A549 (cell line): ENCODE measurements around the gene MAGEF1. TPM values are rescaled to one million over a fixed set of nuclear protein-coding genes. Genes with fewer than 3 reads are reported as not detected.

Source experiments
- ATAC-seq, 2 experiments: fragments of 200-7000 bp in 1 of 2; fragments of >200 bp in 1 of 2; cut with Nextera tagmentation in 1 of 2; cut with Tn5 transposase in 1 of 2; 3 replicates each; pipeline versions ENCODE4 v1.8.0 to v1.9.1; 2018 to 2020; ENCODE audit warnings: mild to moderate bottlenecking in 1 of 2, moderate library complexity in 1 of 2
- CTCF ChIA-PET: fragments of 300-600 bp; sonication (Branson Sonifier 250); formaldehyde crosslinking; extraction: SDS; loops from one replicate; lab custom pipeline; 2021; ENCODE audit warnings: antibody characterized with exemption, inconsistent platforms; lab: Yijun Ruan, JAX
- POLR2A ChIA-PET: fragments of 350-600 bp; formaldehyde crosslinking; extraction: SDS; loops from one replicate; lab custom pipeline; 2021; ENCODE audit warnings: antibody characterized with exemption, inconsistent platforms; lab: Yijun Ruan, JAX
- DNase-seq, 2 experiments: peaks; one replicate each; pipeline versions ENCODE4 v3.0.0 to v3.0.0-alpha.2; 2011 to 2016; ENCODE audit warnings: low read depth in 1 of 2, low spot score in 1 of 2
- FAIRE-seq: peaks from 2 replicates; lab custom pipeline; 2011; peaks lifted over from hg19 to GRCh38; lab: Jason Lieb, UNC
- H3K27ac ChIP-seq, 2 experiments: fragments of >200 bp; sonication (Bioruptor Twin); formaldehyde crosslinking; 3 replicates each; pipeline ENCODE4 v1.5.1; 2016 to 2017
- H3K4me1 ChIP-seq: fragments of >200 bp; sonication (Bioruptor Twin); formaldehyde crosslinking; 3 replicates; pipeline ENCODE4 v1.6.1; 2016
- H3K4me2 ChIP-seq: fragments of >200 bp; sonication (Bioruptor Twin); formaldehyde crosslinking; 3 replicates; pipeline ENCODE4 v1.6.1; 2016
- H3K4me3 ChIP-seq: fragments of >200 bp; sonication (Bioruptor Twin); formaldehyde crosslinking; 3 replicates; pipeline ENCODE4 v1.5.1; 2016
- H3K9me3 ChIP-seq: fragments of >200 bp; sonication (Bioruptor Twin); formaldehyde crosslinking; 3 replicates; pipeline ENCODE4 v1.6.1; 2016
- BHLHE40 ChIP-seq: IDR thresholded peaks from 2 replicates; pipeline ENCODE4 v1.6.1; 2012; ENCODE audit warnings: low read depth, low read length, inconsistent platforms
- CHD2 ChIP-seq: fragments of 150-350 bp; IDR thresholded peaks from 2 replicates; pipeline ENCODE4 v1.6.1; 2014; ENCODE audit warnings: low read length; ENCODE audit not compliant: partially characterized antibody
- EP300 ChIP-seq, 2 experiments: fragments of >200 bp; sonication (Bioruptor Twin); formaldehyde crosslinking; IDR thresholded peaks; 2 replicates in 1 of 2; 3 replicates in 1 of 2; pipeline ENCODE4 v1.6.1; 2016 to 2017
- HEYL ChIP-seq: fragments of 250-450 bp; sonication (Bioruptor Pico); IDR thresholded peaks from 2 replicates; pipeline ENCODE4 v1.8.0; 2021; ENCODE audit warnings: mild to moderate bottlenecking, moderate library complexity
- HOXB13 ChIP-seq: fragments of 250-450 bp; sonication (Bioruptor Pico); IDR thresholded peaks from 2 replicates; pipeline ENCODE4 v1.5.0; 2020; ENCODE audit warnings: low read depth, mild to moderate bottlenecking, moderate library complexity
- HOXB5 ChIP-seq: fragments of 250-450 bp; sonication (Bioruptor Pico); IDR thresholded peaks from 2 replicates; pipeline ENCODE4 v1.5.0; 2020; ENCODE audit warnings: mild to moderate bottlenecking, moderate library complexity
- KDM1A ChIP-seq: fragments of 200-600 bp; sonication (generic); IDR thresholded peaks from 2 replicates; pipeline ENCODE4 v1.6.1; 2016; ENCODE audit warnings: low read depth, mild to moderate bottlenecking
- MAFK ChIP-seq: fragments of 450-650 bp; IDR thresholded peaks from 2 replicates; pipeline ENCODE4 v1.6.1; 2014; ENCODE audit not compliant: partially characterized antibody
- MAZ ChIP-seq: fragments of 150-350 bp; IDR thresholded peaks from 2 replicates; pipeline ENCODE4 v1.6.1; 2014; ENCODE audit warnings: antibody characterized with exemption, low read depth, low read length, borderline replicate concordance
- MYC ChIP-seq: IDR thresholded peaks from 2 replicates; pipeline ENCODE4 v1.6.1; 2012; ENCODE audit warnings: mild to moderate bottlenecking, inconsistent platforms, low read length, improper control_type of control experiment, borderline replicate concordance
- NFE2L2 ChIP-seq: fragments of 150-350 bp; conservative IDR thresholded peaks from 2 replicates; pipeline ENCODE4 v1.6.1; 2014; ENCODE audit warnings: low read length
- NR3C1 ChIP-seq: fragments of >200 bp; sonication (Bioruptor Twin); formaldehyde crosslinking; IDR thresholded peaks from 3 replicates; pipeline ENCODE4 v1.6.1; 2017
- RFX5 ChIP-seq: fragments of 450-650 bp; IDR thresholded peaks from 2 replicates; pipeline ENCODE4 v1.7.1; 2014; ENCODE audit warnings: antibody characterized with exemption, mild to moderate bottlenecking, moderate library complexity
- TFCP2L1 ChIP-seq: fragments of 250-450 bp; sonication (Bioruptor Pico); IDR thresholded peaks from 2 replicates; pipeline ENCODE4 v1.5.0; 2021; ENCODE audit warnings: mild to moderate bottlenecking
- ZC3H11A ChIP-seq: fragments of 450-650 bp; IDR thresholded peaks from 2 replicates; pipeline ENCODE4 v1.6.1; 2014; ENCODE audit warnings: antibody characterized with exemption, mild to moderate bottlenecking
- ZNF302 ChIP-seq: fragments of 250-450 bp; sonication (Bioruptor Pico); IDR thresholded peaks from 2 replicates; pipeline ENCODE4 v1.9.0; 2021; ENCODE audit warnings: inconsistent platforms, mild to moderate bottlenecking, moderate library complexity
- ZSCAN20 ChIP-seq: fragments of 250-450 bp; sonication (Bioruptor Pico); IDR thresholded peaks from 2 replicates; pipeline ENCODE4 v1.8.0; 2022; ENCODE audit warnings: mild to moderate bottlenecking, moderate library complexity
- WGBS: methylation state at CpG from one replicate; pipeline ENCODE4 v1.1.6; 2017; ENCODE audit errors: missing lambda C conversion rate; 5-methylcytosine and 5-hydroxymethylcytosine counted together
- polyA plus RNA-seq, 4 experiments: library from polyadenylated mRNA; depleted of rRNA in 3 of 4; stranded (reverse); fragments of >200 nt; fragmentation: RNase III in 1 of 4; extraction: RNeasy Plus Mini Kit Qiagen cat#74134 plus additional on column Dnase treatment in 1 of 4; gene quantifications; 2 replicates in 3 of 4; 3 replicates in 1 of 4; pipeline ENCODE4 v1.2.3, GENCODE V29; 2011 to 2017
- TF ChIP-seq, protein P1 (sequence below): fragments of 250-450 bp; sonication (Bioruptor Pico); IDR thresholded peaks from 2 replicates; pipeline ENCODE4 v1.5.0; 2021; ENCODE audit warnings: mild to moderate bottlenecking, moderate library complexity, borderline replicate concordance
- TF ChIP-seq, protein P2 (sequence below): fragments of >200 bp; sonication (Bioruptor Twin); formaldehyde crosslinking; IDR thresholded peaks from 2 replicates; pipeline ENCODE4 v1.6.1; 2016
- TF ChIP-seq, protein P3 (sequence below): IDR thresholded peaks from 2 replicates; pipeline ENCODE4 v1.6.1; 2012
- TF ChIP-seq, protein P4 (sequence below): fragments of >200 bp; sonication (Bioruptor Twin); formaldehyde crosslinking; IDR thresholded peaks from 3 replicates; pipeline ENCODE4 v1.5.1; 2016
- TF ChIP-seq, protein P5 (sequence below): fragments of 150-350 bp; IDR thresholded peaks from 2 replicates; pipeline ENCODE4 v1.6.1; 2014; ENCODE audit warnings: low read depth, mild to moderate bottlenecking, low read length

MAGEF1 gene
- polyA plus RNA-seq, 2 of the 4 experiments (the other 2 are of a cell fraction) = 19.6 to 30.8 TPM

DNA sequence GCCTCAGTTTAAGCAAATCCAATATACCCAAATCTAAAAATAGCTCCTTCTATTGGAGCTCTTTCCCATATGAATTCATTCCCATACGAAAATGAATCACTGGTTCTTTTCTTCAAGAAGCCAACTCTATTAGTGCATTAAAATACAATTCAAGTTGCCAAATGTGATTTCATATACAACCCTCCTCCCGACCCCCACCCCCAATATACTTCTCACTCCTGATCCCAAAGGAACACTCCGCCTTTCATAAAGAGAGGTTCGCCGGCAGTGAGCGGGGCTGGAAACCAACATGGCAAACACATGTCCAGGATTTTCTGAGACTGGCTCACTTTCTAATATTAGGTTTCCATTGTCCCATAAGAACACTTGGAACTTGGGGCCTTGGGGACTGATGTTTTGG is 48.5 kb downstream of the MAGEF1 start:
- no peak overlapping the region for H3K27ac ChIP-seq
- H3K4me1 ChIP-seq = no peaks in the 10 kb centered on the region
- TF ChIP-seq ZSCAN20 (CRISPR knock-in tag) (no peak), HOXB5 (CRISPR knock-in tag) (no peak), BHLHE40 (no peak), ZNF302 (CRISPR knock-in tag) (no peak), EP300 (IDR thresholded peaks at IDR 0.05) (no peak), TFCP2L1 (CRISPR knock-in tag) (no peak)
- TF ChIP-seq, protein P1, sequence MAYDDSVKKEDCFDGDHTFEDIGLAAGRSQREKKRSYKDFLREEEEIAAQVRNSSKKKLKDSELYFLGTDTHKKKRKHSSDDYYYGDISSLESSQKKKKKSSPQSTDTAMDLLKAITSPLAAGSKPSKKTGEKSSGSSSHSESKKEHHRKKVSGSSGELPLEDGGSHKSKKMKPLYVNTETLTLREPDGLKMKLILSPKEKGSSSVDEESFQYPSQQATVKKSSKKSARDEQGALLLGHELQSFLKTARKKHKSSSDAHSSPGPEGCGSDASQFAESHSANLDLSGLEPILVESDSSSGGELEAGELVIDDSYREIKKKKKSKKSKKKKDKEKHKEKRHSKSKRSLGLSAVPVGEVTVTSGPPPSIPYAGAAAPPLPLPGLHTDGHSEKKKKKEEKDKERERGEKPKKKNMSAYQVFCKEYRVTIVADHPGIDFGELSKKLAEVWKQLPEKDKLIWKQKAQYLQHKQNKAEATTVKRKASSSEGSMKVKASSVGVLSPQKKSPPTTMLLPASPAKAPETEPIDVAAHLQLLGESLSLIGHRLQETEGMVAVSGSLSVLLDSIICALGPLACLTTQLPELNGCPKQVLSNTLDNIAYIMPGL (CRISPR knock-in tag) = no peak
- TF ChIP-seq, protein P2, sequence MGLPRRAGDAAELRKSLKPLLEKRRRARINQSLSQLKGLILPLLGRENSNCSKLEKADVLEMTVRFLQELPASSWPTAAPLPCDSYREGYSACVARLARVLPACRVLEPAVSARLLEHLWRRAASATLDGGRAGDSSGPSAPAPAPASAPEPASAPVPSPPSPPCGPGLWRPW = no peak
- FAIRE-seq = no peak
- WGBS = 77% methylated on average over 6 of the region's 6 CpGs
- H3K4me2 ChIP-seq = no peak overlapping the region
- no peak for DNase-seq
- ChIA-PET CTCF (interaction anchor here (0.9 kb wide), 1 partner anchor 114 kb away, joined by 3 read pairs; no protein-coding TSS in a partner anchor), POLR2A (no interaction called here)
- no peak for ATAC-seq
- H3K9me3 ChIP-seq = no peaks in the 10 kb centered on the region
- no peak overlapping the region for H3K4me3 ChIP-seq

DNA sequence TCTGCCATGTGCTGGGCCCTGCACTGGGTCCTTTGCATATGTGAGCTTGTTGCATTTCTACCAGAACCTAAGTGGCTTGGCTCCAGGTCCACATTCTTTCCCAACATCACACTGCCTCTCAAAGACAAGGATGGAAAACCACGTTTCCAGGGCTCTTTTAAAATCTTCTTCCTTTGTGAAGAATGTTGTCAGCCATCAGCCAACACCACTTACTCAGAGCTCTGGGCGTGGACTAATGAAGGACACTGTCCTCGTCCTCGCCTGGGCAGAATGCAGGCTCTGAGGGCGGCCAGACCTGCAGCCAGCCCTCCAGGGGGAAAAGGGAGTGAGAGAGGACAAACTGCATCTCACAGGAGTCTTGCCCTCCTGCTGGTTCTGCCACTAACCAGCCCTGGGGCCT is 49.7 kb downstream of the MAGEF1 start:
- ChIA-PET POLR2A (no interaction called here), CTCF (interaction anchor here (0.9 to 1.5 kb wide), 2 partner anchors 101 to 116 kb away, joined by 3 read pairs; partner anchors contain the start of gene EPHB3)
- TF ChIP-seq, protein P3, sequence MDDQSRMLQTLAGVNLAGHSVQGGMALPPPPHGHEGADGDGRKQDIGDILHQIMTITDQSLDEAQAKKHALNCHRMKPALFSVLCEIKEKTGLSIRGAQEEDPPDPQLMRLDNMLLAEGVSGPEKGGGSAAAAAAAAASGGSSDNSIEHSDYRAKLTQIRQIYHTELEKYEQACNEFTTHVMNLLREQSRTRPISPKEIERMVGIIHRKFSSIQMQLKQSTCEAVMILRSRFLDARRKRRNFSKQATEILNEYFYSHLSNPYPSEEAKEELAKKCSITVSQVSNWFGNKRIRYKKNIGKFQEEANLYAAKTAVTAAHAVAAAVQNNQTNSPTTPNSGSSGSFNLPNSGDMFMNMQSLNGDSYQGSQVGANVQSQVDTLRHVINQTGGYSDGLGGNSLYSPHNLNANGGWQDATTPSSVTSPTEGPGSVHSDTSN = no peak
- TF ChIP-seq CHD2 (no peak), ZC3H11A (no peak), MYC (no peak)
- TF ChIP-seq, protein P4, sequence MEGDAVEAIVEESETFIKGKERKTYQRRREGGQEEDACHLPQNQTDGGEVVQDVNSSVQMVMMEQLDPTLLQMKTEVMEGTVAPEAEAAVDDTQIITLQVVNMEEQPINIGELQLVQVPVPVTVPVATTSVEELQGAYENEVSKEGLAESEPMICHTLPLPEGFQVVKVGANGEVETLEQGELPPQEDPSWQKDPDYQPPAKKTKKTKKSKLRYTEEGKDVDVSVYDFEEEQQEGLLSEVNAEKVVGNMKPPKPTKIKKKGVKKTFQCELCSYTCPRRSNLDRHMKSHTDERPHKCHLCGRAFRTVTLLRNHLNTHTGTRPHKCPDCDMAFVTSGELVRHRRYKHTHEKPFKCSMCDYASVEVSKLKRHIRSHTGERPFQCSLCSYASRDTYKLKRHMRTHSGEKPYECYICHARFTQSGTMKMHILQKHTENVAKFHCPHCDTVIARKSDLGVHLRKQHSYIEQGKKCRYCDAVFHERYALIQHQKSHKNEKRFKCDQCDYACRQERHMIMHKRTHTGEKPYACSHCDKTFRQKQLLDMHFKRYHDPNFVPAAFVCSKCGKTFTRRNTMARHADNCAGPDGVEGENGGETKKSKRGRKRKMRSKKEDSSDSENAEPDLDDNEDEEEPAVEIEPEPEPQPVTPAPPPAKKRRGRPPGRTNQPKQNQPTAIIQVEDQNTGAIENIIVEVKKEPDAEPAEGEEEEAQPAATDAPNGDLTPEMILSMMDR = no peak
- TF ChIP-seq, protein P5, sequence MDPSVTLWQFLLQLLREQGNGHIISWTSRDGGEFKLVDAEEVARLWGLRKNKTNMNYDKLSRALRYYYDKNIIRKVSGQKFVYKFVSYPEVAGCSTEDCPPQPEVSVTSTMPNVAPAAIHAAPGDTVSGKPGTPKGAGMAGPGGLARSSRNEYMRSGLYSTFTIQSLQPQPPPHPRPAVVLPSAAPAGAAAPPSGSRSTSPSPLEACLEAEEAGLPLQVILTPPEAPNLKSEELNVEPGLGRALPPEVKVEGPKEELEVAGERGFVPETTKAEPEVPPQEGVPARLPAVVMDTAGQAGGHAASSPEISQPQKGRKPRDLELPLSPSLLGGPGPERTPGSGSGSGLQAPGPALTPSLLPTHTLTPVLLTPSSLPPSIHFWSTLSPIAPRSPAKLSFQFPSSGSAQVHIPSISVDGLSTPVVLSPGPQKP = no peak
- Histone ChIP-seq H3K4me1 (no peaks in the 10 kb centered on the region), H3K9me3 (no peaks in the 10 kb centered on the region), H3K27ac (no peak overlapping the region), H3K4me3 (no peak overlapping the region), H3K4me2 (no peak overlapping the region)
- FAIRE-seq (no peak), DNase-seq (no peak), ATAC-seq (no peak)
- 38% methylated on average over 5 of the region's 5 CpGs for WGBS

DNA sequence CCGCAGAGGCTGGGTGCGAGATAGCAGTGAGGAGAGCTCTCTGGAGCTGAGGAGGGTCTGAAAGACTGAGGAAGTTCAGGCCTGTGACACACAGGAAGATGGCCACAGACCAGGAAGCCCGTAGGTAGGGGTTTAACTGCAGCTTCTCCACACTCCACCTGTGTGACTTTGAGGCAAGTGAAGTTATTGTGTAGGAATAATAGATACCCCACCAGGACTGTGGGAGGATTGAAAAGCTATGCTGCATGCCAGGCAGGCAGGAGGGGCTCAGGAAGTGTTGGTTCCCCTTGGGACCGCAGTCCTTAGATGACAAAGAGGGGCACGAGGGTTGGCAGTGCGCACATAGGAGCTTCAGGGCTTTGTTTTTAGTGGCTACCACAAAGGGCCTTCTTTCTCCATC is 50.9 kb downstream of the MAGEF1 start:
- Histone ChIP-seq H3K4me1 (no peaks in the 10 kb centered on the region), H3K27ac (no peak overlapping the region), H3K9me3 (no peaks in the 10 kb centered on the region)
- WGBS = 93% methylated on average over 5 of the region's 6 CpGs
- DNase-seq (no peak), FAIRE-seq (no peak)
- ChIA-PET POLR2A (no interaction called here), CTCF (interaction anchor here (0.6 kb wide), 1 partner anchor 97 kb away, joined by 3 read pairs; no protein-coding TSS in a partner anchor)
- TF ChIP-seq, protein P5 = no peak
- TF ChIP-seq KDM1A (no peak), HOXB13 (CRISPR knock-in tag) (no peak), RFX5 (no peak), NR3C1 (no peak), MAFK (no peak), MAZ (no peak), HEYL (CRISPR knock-in tag) (no peak), NFE2L2 (no peak)
- TF ChIP-seq, all 56 proteins: peak for 0
- Histone ChIP-seq H3K4me3 (no peak overlapping the region), H3K4me2 (no peak overlapping the region)
- ATAC-seq = no peak
